Adipocyte (in vitro differentiated cells): ENCODE measurements around the gene ACO2.

ENCODE experiments used
- DNase-seq: peaks from one replicate; pipeline ENCODE4 v3.0.0-alpha.2; 2015; ENCODE audit warnings: low read depth
- H3K27me3 ChIP-seq: replicated peaks from 2 replicates; pipeline ENCODE4 v1.7.0; 2013; ENCODE audit warnings: mild to moderate bottlenecking, low read length, moderate library complexity; ENCODE audit not compliant: control insufficient read depth, insufficient read depth
- H3K36me3 ChIP-seq: 2 replicates; pipeline ENCODE4 v1.7.0; 2013; ENCODE audit warnings: low read length, mild to moderate bottlenecking, moderate library complexity; ENCODE audit not compliant: control insufficient read depth, insufficient read depth, severe bottlenecking
- H3K4me1 ChIP-seq: 2 replicates; pipeline ENCODE4 v1.7.0; 2013; ENCODE audit warnings: mild to moderate bottlenecking, low read length, moderate library complexity; ENCODE audit not compliant: control insufficient read depth, insufficient read depth
- H3K4me3 ChIP-seq: 2 replicates; pipeline ENCODE4 v1.7.0; 2013; ENCODE audit warnings: mild to moderate bottlenecking, low read length, moderate library complexity
- H3K9ac ChIP-seq: 2 replicates; pipeline ENCODE4 v1.7.0; 2013; ENCODE audit warnings: mild to moderate bottlenecking, low read length, moderate library complexity
- H3K9me3 ChIP-seq: 2 replicates; pipeline ENCODE4 v1.7.0; 2013; ENCODE audit warnings: mild to moderate bottlenecking, low read length, moderate library complexity; ENCODE audit not compliant: control insufficient read depth

ACO2 gene

DNA sequence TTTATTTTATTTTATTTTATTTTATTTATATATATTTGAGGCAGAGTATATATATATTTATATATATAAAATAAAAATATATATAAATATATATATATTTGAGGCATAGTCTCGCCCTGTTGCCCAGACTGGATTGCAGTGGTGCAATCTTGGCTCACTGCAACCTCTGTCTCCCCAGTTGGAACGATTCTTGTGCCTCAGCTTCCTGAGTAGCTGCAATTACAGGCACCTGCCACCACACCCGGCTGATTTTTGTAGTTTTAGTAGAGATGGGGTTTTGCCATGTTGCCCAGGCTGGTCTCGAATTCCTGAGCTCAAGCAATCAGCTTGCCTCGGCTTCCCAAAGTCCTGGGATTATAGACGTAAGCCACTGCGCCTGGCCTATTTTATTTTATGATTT, 31.4 kb downstream of the ACO2 start:
- H3K4me1 ChIP-seq, result peaks cover 17% of the 10 kb centered on the region
- peaks cover 46% of the 10 kb centered on the region for H3K36me3 ChIP-seq
- no peak overlapping the region for H3K9ac ChIP-seq
- no peaks in the 10 kb centered on the region for H3K9me3 ChIP-seq
- no peak overlapping the region for H3K4me3 ChIP-seq
- no peaks in the 10 kb centered on the region for H3K27me3 ChIP-seq
- DNase-seq, result no peak

DNA sequence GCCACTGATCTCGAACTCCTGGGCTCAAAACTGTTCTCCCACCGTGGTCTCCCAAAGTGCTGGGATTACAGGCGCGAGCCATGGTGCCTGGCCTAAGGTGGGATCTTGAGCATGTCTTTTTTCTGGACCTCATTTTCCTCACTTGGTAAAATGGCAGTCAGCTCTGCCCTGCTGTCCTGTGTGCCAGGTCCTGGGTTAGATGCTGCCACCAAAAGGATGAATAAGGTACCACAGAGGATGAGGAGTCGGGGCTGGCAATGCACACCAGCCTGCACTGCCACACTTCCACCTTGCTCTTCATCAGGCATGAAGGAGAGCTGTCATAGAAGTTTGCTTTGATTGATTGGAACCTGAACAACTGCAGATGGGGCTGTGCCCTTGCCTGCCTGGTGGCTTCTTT, 32.3 kb downstream of the ACO2 start:
- H3K4me1 ChIP-seq, result peaks cover 17% of the 10 kb centered on the region
- DNase-seq, result no peak
- H3K27me3 ChIP-seq, result no peaks in the 10 kb centered on the region
- no peak overlapping the region for H3K9ac ChIP-seq
- H3K36me3 ChIP-seq, result peaks cover 40% of the 10 kb centered on the region
- no peak overlapping the region for H3K4me3 ChIP-seq
- no peaks in the 10 kb centered on the region for H3K9me3 ChIP-seq

DNA sequence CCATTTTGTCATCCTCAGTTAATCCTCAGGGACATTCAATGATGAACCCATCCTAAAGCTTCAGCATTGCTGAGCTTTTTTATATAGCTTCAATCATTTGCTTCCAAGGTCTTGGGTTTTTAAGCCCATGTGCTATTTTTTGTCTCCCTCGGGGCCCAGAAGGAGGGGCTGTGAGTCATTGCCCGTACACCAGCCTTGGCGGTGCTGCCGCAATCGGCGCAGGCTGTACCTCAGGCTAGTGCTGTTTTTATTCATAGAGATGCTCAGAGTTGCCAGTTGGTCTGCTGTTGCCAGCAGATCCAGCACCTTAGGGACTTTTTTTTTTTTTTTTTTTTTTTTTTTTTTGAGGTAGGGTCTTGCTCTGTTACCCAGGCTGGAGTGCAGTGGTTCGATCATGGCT, 35.5 kb downstream of the ACO2 start:
- Histone ChIP-seq H3K9me3 (no peaks in the 10 kb centered on the region), H3K27me3 (no peaks in the 10 kb centered on the region), H3K9ac (no peak overlapping the region), H3K4me1 (peaks cover 13% of the 10 kb centered on the region), H3K36me3 (peaks cover 47% of the 10 kb centered on the region), H3K4me3 (no peak overlapping the region)
- DNase-seq, result no peak

DNA sequence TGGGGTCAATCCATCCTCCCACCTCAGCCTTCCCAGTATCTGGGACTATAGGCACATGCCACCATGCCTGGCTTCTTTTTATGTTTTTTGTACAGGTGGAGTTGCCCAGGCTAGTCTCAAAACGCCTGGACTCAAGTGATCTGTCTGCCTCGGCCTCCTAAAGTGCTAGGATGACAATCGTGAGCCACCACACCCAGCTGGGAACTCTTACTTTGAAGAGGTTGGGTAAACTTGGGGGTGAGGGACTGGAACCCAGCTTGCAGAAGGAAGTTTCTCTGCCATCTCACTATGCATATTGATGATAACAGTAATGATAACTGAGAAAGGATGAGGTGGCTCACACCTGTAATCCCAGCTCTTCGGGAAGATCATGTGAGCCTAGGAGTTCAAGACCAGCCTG, 35.9 kb downstream of the ACO2 start:
- no peak for DNase-seq
- Histone ChIP-seq H3K4me1 (peaks cover 13% of the 10 kb centered on the region), H3K9me3 (no peaks in the 10 kb centered on the region), H3K9ac (no peak overlapping the region), H3K27me3 (no peaks in the 10 kb centered on the region), H3K4me3 (no peak overlapping the region), H3K36me3 (peaks cover 45% of the 10 kb centered on the region)

DNA sequence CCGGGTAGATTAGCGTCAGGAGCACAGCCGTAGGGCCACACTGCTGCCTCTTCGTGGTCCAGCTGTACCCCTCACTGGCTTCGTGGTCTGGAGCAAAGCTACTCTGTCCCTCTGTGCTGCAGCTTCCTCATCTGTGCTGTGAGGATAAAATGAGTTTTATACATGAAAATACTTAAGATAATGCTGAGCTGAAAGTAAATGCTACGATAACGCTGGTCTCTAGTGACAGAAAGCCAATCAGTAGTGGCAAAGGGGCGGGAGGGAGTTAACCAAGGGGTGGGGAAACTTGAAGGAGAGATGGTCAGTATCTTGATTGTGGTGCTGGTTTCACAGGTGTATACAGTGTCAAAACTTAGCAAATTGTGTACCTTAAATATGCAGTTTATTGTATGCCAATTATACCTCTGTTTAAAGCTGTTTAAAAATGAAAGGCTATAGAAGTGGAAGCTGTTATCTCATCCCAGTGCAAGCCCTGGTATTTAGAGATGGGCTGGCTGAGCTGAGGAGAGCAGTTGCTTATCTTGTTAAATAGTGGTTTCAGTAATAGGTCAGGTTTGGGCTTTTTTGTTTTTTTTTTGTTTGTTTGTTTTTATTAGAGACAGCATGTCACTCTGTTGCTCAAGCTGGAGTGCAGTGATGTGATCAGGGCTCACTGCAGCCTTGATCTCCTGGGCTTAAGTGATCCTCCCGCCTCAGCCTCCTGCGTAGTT, 36.7 kb downstream of the ACO2 start:
- H3K9me3 ChIP-seq, result no peaks in the 10 kb centered on the region
- H3K4me3 ChIP-seq, result no peak overlapping the region
- H3K27me3 ChIP-seq, result no peaks in the 10 kb centered on the region
- peaks cover 51% of the 10 kb centered on the region for H3K36me3 ChIP-seq
- H3K4me1 ChIP-seq, result peaks cover 13% of the 10 kb centered on the region
- no peak for DNase-seq
- no peak overlapping the region for H3K9ac ChIP-seq

DNA sequence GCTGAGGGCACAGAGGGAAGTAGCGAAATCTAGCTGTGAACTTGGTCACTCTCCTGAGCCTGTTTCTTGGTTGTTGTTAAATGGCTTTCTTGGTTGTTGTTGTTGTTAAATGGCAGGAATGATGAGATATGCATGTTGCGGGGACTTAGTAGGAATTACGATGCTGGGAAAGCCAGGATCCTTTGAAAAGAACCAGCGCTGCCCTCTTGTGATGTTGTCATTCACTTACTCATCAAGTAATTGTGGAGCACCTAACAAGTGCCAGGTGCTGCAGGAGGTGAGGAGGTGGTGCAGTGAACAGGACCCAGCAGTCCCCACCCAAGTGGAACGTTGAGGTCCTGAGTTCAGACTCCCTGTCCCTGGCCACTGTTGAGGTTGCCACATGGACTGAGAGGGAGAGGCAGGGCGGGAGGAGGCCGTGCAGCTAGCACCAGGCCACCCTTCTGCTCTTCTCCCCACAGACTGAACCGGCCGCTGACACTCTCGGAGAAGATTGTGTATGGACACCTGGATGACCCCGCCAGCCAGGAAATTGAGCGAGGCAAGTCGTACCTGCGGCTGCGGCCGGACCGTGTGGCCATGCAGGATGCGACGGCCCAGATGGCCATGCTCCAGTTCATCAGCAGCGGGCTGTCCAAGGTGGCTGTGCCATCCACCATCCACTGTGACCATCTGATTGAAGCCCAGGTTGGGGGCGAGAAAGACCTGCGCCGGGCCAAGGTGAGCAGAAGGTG, 38.6 kb downstream of the ACO2 start:
- Histone ChIP-seq H3K27me3 (no peaks in the 10 kb centered on the region), H3K36me3 (peaks cover 48% of the 10 kb centered on the region), H3K4me3 (no peak overlapping the region), H3K9me3 (no peaks in the 10 kb centered on the region), H3K4me1 (peaks cover 17% of the 10 kb centered on the region), H3K9ac (no peak overlapping the region)
- DNase-seq, result no peak

DNA sequence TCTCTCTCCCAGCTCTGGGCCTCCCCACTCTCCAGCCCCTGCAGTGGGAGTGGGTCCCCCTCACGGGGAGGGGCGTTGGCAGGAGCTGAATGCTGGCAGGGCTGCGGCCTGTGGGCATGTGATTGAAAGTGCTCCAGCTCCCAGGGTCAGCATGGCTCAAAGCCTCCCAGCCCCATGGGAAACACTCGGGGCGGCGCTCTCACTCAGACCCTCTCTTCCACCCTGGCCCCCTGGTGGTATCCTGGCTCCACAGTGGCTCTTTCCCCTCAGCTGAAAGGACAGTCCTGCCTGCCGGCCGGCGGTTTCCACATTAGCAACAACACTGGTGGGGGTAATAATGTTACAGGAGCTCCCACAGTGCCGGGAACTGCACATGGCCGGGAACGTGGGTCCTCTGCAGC, 39.9 kb downstream of the ACO2 start:
- peak overlapping the region; percentile 25 for H3K9ac ChIP-seq
- H3K9me3 ChIP-seq, result no peaks in the 10 kb centered on the region
- no peak for DNase-seq
- peaks cover 53% of the 10 kb centered on the region for H3K36me3 ChIP-seq
- peaks cover 27% of the 10 kb centered on the region for H3K4me1 ChIP-seq
- H3K4me3 ChIP-seq, result no peak overlapping the region
- no peaks in the 10 kb centered on the region for H3K27me3 ChIP-seq

DNA sequence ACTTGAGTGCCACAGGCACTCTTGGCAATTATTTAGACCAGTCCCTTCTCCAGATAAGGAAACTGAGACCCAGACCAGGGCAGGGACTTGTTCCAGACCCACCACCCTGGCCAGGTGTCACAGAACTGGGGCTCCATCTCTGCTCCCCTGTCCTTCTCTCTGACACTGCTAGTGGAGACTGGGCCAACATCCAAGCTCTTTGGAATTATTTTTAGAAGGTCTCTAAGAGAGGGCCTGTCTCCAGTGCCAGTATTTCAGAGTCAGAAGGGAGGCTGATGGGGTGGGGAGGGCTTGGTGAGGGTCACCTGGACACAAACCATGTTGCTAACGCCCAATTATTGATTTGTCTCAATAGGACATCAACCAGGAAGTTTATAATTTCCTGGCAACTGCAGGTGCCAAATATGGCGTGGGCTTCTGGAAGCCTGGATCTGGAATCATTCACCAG, 42.6 kb downstream of the ACO2 start:
- no peak overlapping the region for H3K9ac ChIP-seq
- H3K36me3 ChIP-seq, result peaks cover 79% of the 10 kb centered on the region
- peaks cover 17% of the 10 kb centered on the region for H3K4me1 ChIP-seq
- DNase-seq, result no peak
- no peaks in the 10 kb centered on the region for H3K27me3 ChIP-seq
- no peak overlapping the region for H3K4me3 ChIP-seq
- no peaks in the 10 kb centered on the region for H3K9me3 ChIP-seq

DNA sequence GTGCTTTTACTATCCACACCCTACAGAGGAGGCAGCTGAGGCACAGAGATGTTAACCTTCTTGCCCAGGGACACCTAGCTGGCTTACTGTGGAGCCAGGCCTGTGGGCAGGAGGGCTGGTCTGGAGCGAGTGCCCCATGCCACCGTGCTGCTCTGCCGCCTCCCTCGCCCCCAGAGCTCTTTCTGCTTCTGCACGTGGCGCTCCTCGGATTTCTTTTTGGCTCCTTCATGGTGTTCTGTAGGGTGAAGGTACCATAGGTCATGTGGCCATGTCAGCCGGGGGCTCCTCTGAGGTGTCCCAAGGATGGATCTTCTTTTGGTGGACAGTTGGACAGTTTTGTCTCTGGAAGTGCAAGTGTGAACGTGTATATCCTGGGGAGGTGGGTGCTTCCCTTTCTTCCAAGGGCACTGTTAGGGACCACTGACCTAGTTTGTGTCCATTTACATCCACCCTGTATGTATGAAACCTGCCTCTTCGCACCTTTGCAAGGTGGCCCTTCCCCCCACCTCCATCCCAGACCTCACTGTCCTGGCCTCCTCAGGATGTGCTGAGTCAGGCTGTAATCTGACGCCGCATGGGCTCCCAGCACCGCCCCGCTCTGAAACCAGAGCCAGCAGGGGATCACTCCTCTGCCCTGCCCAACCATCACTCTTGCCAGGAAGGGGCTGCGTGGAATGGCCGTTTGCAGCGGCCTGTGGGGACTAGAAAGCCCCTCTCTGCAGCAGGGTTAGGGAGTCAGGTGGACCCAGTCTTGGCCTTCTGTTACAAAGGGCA, 43.7 kb downstream of the ACO2 start:
- Histone ChIP-seq H3K36me3 (peaks cover 83% of the 10 kb centered on the region), H3K4me3 (no peak overlapping the region), H3K9me3 (no peaks in the 10 kb centered on the region), H3K9ac (peak overlapping the region; percentile 13), H3K4me1 (peaks cover 21% of the 10 kb centered on the region), H3K27me3 (no peaks in the 10 kb centered on the region)
- DNase-seq, result peak; percentile 87

DNA sequence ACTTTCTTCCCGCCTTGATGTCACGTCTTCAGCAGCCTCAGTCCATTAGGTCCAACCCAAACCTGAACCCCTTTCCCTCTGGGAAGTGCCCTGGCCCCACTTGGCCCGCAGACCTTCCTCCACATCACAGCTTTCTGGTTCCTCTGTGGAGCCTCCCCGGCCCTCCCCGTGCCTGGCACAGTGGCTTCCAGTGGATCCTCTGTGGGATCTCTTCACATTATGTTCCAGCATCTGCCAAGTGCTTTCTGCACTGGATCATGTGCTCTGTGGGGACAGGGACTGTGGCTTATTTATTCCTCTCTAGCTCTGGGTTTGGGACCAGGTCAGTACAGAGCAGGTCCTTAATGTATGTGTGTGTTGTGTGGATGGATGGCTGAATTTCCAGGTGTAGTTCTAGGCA, 44.5 kb downstream of the ACO2 start:
- H3K9ac ChIP-seq, result no peak overlapping the region
- H3K9me3 ChIP-seq, result no peaks in the 10 kb centered on the region
- peaks cover 19% of the 10 kb centered on the region for H3K4me1 ChIP-seq
- no peaks in the 10 kb centered on the region for H3K27me3 ChIP-seq
- H3K36me3 ChIP-seq, result peaks cover 81% of the 10 kb centered on the region
- H3K4me3 ChIP-seq, result no peak overlapping the region
- DNase-seq, result no peak

DNA sequence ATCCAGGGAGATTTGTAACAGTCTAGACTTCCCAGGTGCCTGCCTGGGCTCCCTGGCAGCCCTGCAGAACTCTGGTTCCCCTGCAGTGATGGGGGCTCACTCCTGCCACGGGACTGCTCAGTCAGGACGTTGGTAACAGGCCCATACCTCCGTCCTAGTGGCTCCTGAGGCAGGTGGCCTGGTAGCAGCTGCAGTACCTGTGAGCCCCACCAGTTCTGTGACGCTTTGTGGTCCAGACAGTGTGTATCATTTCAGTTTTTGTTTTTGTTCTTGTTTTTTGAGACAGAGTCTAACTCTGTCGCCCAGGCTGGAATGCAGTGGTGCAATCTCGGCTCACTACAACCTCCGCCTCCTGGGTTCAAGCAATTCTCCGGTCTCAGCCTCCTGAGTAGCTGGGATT, 47.5 kb downstream of the ACO2 start:
- H3K9me3 ChIP-seq, result no peaks in the 10 kb centered on the region
- peaks cover 81% of the 10 kb centered on the region for H3K36me3 ChIP-seq
- H3K27me3 ChIP-seq, result no peaks in the 10 kb centered on the region
- H3K9ac ChIP-seq, result no peak overlapping the region
- H3K4me3 ChIP-seq, result no peak overlapping the region
- peaks cover 18% of the 10 kb centered on the region for H3K4me1 ChIP-seq
- DNase-seq, result no peak
